GM13977 (cell line): ENCODE results near the gene WWOX.
"Not testable (repeated sequence)": the region's sequence is repeated elsewhere in the genome, so short reads cannot be mapped to it uniquely, and the experiment has no call there.

Source experiments
- DNase-seq: peaks from one replicate; pipeline ENCODE4 v3.0.0; 2012; ENCODE audit warnings: low spot score
- in situ Hi-C: fragments of 300-500 bp; cut with MboI; formaldehyde crosslinking; loops from one replicate; pipeline ENCODE4 v1.12.0; 2022; ENCODE audit warnings: low sequenced_read_pairs, low pct_unique_long_range_greater_than_20kb, mixed read lengths, inconsistent platforms; ENCODE audit not compliant: unreplicated experiment
- TF ChIP-seq, protein P1 (sequence below): IDR thresholded peaks from 2 replicates; pipeline ENCODE4 v1.5.1; 2012; ENCODE audit warnings: mild to moderate bottlenecking, control low read depth; ENCODE audit not compliant: insufficient read depth; ENCODE audit errors: extremely low read depth, missing control alignments

Gene WWOX

DNA sequence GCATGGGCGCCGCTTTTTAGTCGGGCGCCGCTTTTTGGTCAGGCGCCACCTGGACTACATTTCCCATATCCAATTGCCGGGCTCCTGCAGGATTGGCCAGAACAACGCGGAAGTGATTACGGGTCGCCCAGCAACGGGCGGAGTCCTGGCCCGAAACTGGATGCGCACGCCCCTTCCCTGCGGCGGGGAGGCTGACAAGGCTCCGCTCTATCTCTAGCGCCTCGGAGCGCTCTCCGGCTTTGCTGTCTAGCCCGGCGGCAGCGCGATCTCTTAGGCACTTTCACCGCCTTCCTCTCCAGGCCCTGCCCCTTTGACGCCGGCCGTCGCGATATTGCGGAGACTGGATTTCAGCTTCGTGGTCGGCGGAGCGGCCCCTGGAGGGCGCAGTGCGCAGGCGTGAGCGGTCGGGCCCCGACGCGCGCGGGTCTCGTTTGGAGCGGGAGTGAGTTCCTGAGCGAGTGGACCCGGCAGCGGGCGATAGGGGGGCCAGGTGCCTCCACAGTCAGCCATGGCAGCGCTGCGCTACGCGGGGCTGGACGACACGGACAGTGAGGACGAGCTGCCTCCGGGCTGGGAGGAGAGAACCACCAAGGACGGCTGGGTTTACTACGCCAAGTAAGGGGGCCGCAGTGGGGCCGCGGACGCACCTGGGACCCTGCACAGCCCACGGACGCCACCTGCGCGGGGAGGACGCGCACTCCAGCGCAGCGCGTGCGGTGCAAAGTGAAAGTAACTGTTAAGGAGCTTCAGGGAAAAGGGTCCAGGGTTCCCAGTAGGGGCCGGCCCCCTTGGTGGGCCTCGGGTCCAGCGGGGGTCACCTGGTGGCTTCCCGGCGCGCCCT, at the start of gene WWOX:
WWOX (plus strand) TSS at position 384 of the 841 bp plus-strand sequence.
- DNase-seq = peak; percentile 92
- TF ChIP-seq, protein P1, sequence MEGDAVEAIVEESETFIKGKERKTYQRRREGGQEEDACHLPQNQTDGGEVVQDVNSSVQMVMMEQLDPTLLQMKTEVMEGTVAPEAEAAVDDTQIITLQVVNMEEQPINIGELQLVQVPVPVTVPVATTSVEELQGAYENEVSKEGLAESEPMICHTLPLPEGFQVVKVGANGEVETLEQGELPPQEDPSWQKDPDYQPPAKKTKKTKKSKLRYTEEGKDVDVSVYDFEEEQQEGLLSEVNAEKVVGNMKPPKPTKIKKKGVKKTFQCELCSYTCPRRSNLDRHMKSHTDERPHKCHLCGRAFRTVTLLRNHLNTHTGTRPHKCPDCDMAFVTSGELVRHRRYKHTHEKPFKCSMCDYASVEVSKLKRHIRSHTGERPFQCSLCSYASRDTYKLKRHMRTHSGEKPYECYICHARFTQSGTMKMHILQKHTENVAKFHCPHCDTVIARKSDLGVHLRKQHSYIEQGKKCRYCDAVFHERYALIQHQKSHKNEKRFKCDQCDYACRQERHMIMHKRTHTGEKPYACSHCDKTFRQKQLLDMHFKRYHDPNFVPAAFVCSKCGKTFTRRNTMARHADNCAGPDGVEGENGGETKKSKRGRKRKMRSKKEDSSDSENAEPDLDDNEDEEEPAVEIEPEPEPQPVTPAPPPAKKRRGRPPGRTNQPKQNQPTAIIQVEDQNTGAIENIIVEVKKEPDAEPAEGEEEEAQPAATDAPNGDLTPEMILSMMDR = peak; percentile 18
- in situ Hi-C loops = no loop called here

DNA sequence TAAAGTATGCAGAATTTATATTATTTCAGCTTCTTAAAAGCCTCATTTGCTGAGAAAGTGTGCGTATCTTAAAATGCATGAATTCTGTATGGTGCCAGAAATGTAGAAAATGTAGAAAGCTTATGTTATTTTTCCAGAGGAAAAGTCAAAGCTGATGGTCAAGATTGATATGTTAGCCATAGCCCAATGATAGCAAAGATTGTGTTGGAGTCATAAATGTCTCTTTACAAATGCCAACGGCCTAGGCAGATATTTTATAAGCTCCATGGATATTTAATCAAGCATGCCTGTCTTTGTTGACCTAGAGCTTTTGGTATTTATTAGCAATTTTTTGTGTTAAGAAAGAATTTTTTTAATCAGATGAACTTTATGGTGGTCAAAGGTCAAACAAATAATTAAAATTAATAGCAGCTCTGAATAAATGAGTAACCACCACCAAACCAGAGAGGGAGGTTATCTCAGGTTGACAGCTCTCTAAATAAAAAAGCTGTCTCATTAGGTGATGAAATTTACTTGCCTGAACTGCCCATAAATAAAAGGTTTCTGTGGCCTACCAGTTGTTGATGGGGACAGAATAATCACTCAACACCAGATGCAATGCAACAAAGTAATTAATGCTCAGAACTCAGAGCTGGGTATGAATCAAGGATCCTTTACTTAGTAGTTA, 48.6 kb upstream of the WWOX start:
- no peak for DNase-seq
- in situ Hi-C loops = no loop called here
- TF ChIP-seq, protein P1 = no peak

DNA sequence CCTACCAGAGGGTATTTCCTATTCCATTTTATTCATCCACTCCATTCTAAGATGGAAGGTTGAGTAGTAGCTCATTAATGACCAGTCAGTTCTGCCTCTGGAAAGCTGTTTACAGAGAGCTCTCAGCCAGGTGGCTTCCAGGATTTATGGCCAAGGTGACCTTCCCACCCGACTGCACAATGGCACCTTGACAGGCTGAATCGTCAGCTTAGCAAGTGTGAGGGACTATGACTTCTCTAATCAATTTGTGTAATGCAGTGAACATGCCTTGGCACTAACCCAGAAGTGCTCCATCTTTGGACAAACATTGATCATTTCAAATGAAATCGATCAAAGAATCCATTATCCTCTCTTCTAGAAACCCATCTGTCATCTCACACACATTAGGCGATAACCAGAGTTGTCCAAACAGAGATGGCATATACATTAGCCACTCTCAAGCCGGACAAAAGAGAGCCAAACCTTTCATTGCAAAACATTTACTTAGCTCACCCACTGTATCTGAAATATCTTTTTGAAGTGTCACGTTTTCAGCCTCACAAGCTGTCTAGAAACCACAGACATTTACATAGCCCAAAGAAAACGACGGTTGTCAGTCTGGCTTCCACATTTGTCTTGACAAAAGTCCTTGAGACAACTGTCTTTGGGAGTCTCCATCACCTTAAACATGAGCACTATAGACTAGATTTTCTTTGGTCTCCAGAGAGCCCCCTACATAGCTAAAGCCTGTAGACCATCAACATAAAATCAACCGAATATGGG, 41.5 kb upstream of the WWOX start:
- TF ChIP-seq, protein P1 = no peak
- in situ Hi-C loops = no loop called here
- no peak for DNase-seq

DNA sequence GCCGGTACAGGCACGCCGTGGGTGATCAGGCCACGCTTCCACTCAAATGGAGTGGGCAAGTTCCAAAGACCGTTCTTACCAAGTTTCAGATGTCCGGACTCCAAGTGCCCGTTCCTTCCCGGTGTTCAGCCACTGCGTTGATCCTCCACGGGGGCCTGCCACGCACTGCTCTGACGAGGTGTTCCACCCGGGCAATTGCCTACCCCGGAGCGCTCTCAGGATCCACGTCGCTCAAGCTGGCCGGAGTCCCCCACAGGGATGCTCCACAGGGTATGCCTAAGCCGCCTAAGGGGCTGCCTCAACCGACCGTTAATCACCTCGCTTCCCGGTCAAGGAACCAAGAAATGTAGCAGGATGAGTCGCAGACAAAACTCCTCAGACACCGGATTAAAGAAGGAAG, 39.6 kb upstream of the WWOX start:
- in situ Hi-C loops, DNase-seq: not testable (repeated sequence)

DNA sequence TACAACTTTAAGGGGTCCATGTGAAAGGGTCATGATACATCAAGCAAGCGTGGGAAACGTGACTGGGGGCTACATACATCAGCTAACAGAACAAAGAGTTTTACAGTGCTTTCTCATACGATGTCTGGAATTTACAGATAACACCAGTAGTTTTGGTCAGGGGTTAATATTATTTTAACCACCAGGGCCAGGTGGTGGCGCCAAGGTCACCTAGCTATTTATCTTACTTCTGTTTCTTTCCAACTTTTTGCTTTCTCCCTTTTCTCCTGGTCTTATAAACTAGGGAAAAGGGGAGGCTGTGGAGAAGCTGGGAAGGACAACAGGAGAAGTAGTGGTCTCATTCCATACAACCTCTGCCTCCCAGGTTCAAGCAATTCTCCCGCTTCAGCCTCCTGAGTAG, 39.2 kb upstream of the WWOX start:
- no peak for DNase-seq
- TF ChIP-seq, protein P1 = peak; percentile 11
- in situ Hi-C loops = no loop called here

DNA sequence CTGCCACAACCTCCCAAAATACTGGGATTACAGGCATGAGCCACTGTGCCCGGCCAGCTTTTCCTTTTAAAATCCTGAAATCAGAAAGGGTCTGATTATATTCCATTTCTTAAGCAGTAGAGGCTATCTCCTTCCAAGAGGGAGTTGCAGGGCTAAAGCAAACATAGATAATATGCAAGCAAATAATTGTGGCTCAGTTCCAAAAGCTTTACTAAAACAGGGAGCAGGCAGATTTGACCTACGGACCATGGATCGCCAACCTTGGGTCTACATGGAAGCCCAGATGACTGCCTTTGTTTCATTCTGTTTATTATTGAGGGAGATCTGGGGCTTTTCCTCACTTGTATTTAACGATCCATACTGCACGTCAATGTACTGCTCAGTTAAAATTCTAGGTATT, 38.6 kb upstream of the WWOX start:
- TF ChIP-seq, protein P1 = no peak
- DNase-seq = no peak
- in situ Hi-C loops = no loop called here
